PC-9 (cell line): ENCODE measurements around the gene FBXO38.

Experiments
- EZH2 ChIP-seq: fragments of 200-600 bp; sonication (generic); IDR thresholded peaks from 2 replicates; pipeline ENCODE4 v1.8.0; 2017; ENCODE audit warnings: antibody characterized with exemption, low read depth
- TF ChIP-seq, protein P1 (sequence below): fragments of 200-600 bp; sonication (generic); conservative IDR thresholded peaks from 2 replicates; pipeline ENCODE4 v1.6.1; 2017; ENCODE audit warnings: mixed run types, antibody characterized with exemption, mild to moderate bottlenecking, moderate library complexity

DNA sequence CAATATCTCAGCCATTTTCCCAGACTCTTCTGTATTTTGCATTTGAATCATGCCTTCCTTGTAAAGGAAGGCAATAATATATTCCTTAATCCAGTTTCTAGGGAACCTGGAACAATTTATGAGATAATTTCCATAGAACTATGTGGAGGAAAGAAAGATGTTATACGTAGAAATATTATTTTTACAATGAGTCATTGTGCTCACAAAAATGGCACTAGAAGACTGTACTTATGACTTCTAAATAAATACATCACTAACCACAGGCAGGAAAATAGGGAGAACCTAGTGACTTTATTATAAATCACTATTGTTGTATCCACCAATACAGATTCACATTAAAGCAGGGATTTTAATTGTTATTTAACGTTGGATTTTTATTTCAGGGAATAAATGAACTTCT lies 87.6 kb downstream of the FBXO38 start:
- TF ChIP-seq, protein P1, sequence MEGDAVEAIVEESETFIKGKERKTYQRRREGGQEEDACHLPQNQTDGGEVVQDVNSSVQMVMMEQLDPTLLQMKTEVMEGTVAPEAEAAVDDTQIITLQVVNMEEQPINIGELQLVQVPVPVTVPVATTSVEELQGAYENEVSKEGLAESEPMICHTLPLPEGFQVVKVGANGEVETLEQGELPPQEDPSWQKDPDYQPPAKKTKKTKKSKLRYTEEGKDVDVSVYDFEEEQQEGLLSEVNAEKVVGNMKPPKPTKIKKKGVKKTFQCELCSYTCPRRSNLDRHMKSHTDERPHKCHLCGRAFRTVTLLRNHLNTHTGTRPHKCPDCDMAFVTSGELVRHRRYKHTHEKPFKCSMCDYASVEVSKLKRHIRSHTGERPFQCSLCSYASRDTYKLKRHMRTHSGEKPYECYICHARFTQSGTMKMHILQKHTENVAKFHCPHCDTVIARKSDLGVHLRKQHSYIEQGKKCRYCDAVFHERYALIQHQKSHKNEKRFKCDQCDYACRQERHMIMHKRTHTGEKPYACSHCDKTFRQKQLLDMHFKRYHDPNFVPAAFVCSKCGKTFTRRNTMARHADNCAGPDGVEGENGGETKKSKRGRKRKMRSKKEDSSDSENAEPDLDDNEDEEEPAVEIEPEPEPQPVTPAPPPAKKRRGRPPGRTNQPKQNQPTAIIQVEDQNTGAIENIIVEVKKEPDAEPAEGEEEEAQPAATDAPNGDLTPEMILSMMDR: no peak
- no peak for TF ChIP-seq EZH2
